Mucosa of rectum (tissue), 2 donors: ENCODE results near the gene BBS5.
A peak's percentile ranks its signal among the peaks of the same experiment; 100 is the strongest.
"Not testable (repeated sequence)": the region's sequence is repeated elsewhere in the genome, so short reads cannot be mapped to it uniquely, and the experiment has no call there.

Source experiments
- H3K27ac ChIP-seq, 2 donors: one replicate each; pipeline ENCODE4 v1.7.0; 2013; ENCODE audit warnings: inconsistent platforms in 2 of 2, low read depth in 2 of 2, low read length in 2 of 2
- H3K27me3 ChIP-seq, 2 donors: one replicate each; pipeline ENCODE4 v1.7.0; 2013; ENCODE audit warnings: low read length in 2 of 2; ENCODE audit not compliant: control insufficient read depth in 2 of 2, insufficient read depth in 2 of 2
- H3K36me3 ChIP-seq, 2 donors: one replicate each; pipeline ENCODE4 v1.7.0; 2013; ENCODE audit warnings: low read length in 2 of 2; ENCODE audit not compliant: control insufficient read depth in 2 of 2, insufficient read depth in 2 of 2
- H3K4me1 ChIP-seq, 2 donors: one replicate each; pipeline ENCODE4 v1.7.0; 2013; ENCODE audit warnings: low read length in 2 of 2, mild to moderate bottlenecking in 1 of 2; ENCODE audit not compliant: control insufficient read depth in 2 of 2, insufficient read depth in 2 of 2
- H3K4me3 ChIP-seq, 2 donors: one replicate each; pipeline ENCODE4 v1.7.0; 2013; ENCODE audit warnings: low read length in 2 of 2
- H3K9ac ChIP-seq, 2 donors: one replicate each; pipeline ENCODE4 v1.7.0; 2013; ENCODE audit warnings: low read length in 2 of 2, low read depth in 1 of 2, mild to moderate bottlenecking in 1 of 2
- H3K9me3 ChIP-seq, 2 donors: one replicate each; pipeline ENCODE4 v1.7.0; 2013; ENCODE audit warnings: low read length in 2 of 2; ENCODE audit not compliant: control insufficient read depth in 2 of 2
- donor health status: healthy.
- donor health status: Normal muscosa, but diverticular disease.

Gene BBS5

GRCh38 chr2:169479257-169480078 lies at the start of gene BBS5:
Gene BBS5, plus strand, starts transcription at chr2:169479494. Its CDS starts 60 bp downstream, at chr2:169479554.
- H3K9me3 ChIP-seq: no peaks in the 10 kb centered on the region

GRCh38 chr2:169431772-169432171 lies 47.5 kb upstream of the BBS5 start:
- H3K27me3 ChIP-seq, H3K4me3 ChIP-seq, H3K27ac ChIP-seq, H3K4me1 ChIP-seq, H3K9me3 ChIP-seq, H3K36me3 ChIP-seq, H3K9ac ChIP-seq: not testable (repeated sequence)

More at GRCh38 chr2:169479257-169480078, at the start of gene BBS5:
- Histone ChIP-seq H3K9ac (peak within 1 kb of the TSS; percentile 74 to 82), H3K4me1 (peaks cover 7% of the 10 kb centered on the region in 2 donors), H3K27ac (peak within 1 kb of the TSS; percentile 54 to 65), H3K4me3 (peak within 1 kb of the TSS; percentile 85 to 91), H3K27me3 (no peaks in the 10 kb centered on the region), H3K36me3 (peaks cover 4 to 14% of the 10 kb centered on the region in 2 donors)

DNA sequence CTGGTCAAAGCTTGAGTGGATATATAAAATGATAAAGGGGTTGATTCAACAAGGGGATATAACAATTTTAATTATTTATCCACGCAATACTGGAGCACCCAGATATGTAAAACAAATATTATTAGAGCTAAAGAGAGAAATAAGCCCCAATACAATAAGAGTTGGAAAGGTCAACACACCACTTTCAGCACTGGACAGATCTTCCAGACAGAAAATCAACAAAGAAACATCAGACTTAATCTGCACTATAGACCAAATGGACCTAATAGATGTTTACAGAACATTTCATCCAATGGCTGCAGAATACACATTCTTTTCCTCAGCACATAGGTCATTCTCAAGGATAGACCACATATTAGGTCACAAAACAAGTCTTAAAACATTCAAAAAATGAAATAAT lies 45.1 kb upstream of the BBS5 start:
- H3K27me3 ChIP-seq, H3K9ac ChIP-seq, H3K4me3 ChIP-seq, H3K9me3 ChIP-seq, H3K36me3 ChIP-seq, H3K4me1 ChIP-seq, H3K27ac ChIP-seq: not testable (repeated sequence)

GRCh38 chr2:169438466-169439072 lies 40.7 kb upstream of the BBS5 start:
- Histone ChIP-seq H3K4me3 (no peak overlapping the region), H3K27me3 (no peaks in the 10 kb centered on the region), H3K36me3 (no peaks in the 10 kb centered on the region), H3K9me3 (no peaks in the 10 kb centered on the region), H3K27ac (no peak overlapping the region), H3K4me1 (no peaks in the 10 kb centered on the region), H3K9ac (no peak overlapping the region)

GRCh38 chr2:169439900-169440299 lies 39.4 kb upstream of the BBS5 start:
- Histone ChIP-seq H3K27me3 (no peaks in the 10 kb centered on the region), H3K4me1 (no peaks in the 10 kb centered on the region), H3K4me3 (no peak overlapping the region)

GRCh38 chr2:169446452-169446851 lies 32.8 kb upstream of the BBS5 start:
- no peaks in the 10 kb centered on the region for H3K4me1 ChIP-seq
- H3K36me3 ChIP-seq: no peaks in the 10 kb centered on the region
- H3K27ac ChIP-seq: no peak overlapping the region
- no peak overlapping the region for H3K9ac ChIP-seq
- H3K27me3 ChIP-seq: no peaks in the 10 kb centered on the region
- H3K9me3 ChIP-seq: no peaks in the 10 kb centered on the region
- H3K4me3 ChIP-seq: no peak overlapping the region

More at GRCh38 chr2:169439900-169440299, 39.4 kb upstream of the BBS5 start:
- no peaks in the 10 kb centered on the region for H3K9me3 ChIP-seq
- H3K36me3 ChIP-seq: no peaks in the 10 kb centered on the region
- no peak overlapping the region for H3K27ac ChIP-seq
- H3K9ac ChIP-seq: no peak overlapping the region

DNA sequence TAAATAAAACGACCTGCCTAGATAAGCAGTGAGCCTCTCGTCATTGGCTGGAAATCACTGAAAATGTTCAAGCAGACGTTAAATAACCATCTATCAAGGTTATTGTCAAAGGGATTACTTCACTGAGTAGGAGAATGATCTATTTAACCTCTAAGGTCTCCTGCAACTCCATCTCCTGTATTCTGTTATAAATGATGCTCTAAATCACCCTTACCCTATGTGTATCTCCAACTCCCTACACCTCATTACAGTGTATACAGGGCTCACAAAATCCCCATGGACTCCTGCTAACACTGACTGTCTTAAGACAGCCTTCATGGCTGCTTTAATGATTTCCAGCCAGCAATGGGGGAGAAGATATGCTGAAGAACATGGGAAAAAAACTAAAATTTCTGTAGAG lies 31.0 kb upstream of the BBS5 start:
- Histone ChIP-seq H3K27me3 (no peaks in the 10 kb centered on the region), H3K9ac (no peak overlapping the region), H3K4me1 (no peaks in the 10 kb centered on the region), H3K27ac (no peak overlapping the region), H3K4me3 (no peak overlapping the region), H3K36me3 (no peaks in the 10 kb centered on the region), H3K9me3 (no peaks in the 10 kb centered on the region)

DNA sequence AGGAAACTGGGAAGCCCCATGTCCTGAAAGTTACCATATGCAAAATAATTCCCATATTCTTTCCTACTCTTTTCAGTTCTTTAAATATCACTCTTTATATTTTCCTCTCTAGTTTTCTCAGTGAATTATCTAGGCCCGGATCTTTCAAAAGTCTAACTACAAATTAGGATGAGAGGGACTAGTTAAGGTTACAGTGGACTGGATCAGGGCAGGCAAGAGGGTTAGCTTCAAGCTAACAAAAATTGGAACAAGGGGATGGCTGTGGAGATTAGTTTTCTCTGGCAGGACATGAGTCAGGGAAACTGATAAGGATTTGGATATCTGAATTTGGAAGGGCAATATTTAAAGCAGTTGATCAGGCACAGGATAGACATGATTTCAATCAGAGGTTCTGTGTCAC lies 30.4 kb upstream of the BBS5 start:
- H3K9ac ChIP-seq: no peak overlapping the region
- H3K36me3 ChIP-seq: no peaks in the 10 kb centered on the region
- H3K9me3 ChIP-seq: no peaks in the 10 kb centered on the region
- no peaks in the 10 kb centered on the region for H3K4me1 ChIP-seq
- no peak overlapping the region for H3K27ac ChIP-seq
- no peaks in the 10 kb centered on the region for H3K27me3 ChIP-seq
- no peak overlapping the region for H3K4me3 ChIP-seq

DNA sequence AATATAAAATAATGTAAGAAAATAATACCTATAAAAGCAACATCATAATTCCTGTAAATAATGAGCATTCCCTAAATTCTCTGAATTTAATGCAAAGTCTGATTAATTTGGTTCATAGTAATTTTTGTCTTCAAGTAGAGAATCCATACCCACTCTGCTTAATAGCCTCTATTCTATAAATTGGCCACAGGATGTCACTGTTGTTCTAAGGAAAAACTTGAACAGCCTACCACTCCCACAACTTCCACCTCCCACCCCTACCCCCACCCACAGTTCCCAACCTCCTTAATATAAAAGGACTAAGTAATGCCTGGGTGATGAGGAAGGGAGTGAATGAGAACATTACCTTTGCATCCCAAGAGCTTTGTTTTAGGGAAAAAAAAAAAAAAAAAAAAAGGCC lies 27.2 kb upstream of the BBS5 start:
- Histone ChIP-seq H3K9me3 (no peaks in the 10 kb centered on the region), H3K4me3 (no peak overlapping the region), H3K27ac (no peak overlapping the region), H3K36me3 (no peaks in the 10 kb centered on the region), H3K27me3 (no peaks in the 10 kb centered on the region), H3K9ac (no peak overlapping the region), H3K4me1 (no peaks in the 10 kb centered on the region)

GRCh38 chr2:169453044-169453443 lies 26.2 kb upstream of the BBS5 start:
- H3K4me3 ChIP-seq, H3K4me1 ChIP-seq, H3K27ac ChIP-seq, H3K9me3 ChIP-seq, H3K27me3 ChIP-seq, H3K36me3 ChIP-seq, H3K9ac ChIP-seq: not testable (repeated sequence)
